ENCODE results near the gene FUT3.

The FUT3 gene

DNA sequence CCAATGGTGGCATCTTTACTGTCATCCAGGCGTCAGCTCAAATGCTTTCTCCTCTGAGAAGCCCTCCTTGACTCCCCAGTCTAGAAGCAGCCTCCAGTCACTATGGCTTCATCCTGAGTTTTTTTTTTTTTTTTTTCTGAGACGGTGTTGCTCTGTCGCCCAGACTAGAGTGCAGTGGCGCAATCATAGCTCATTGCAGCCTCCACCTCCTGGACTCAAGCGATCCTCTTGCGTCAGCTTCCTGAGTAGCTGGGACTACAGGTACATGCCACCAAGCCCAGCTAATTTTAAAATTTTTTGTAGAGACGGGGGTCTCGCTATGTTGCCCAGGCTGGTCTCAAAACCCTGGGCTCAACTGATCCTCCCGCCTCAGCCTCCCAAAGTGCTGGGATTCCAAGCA, 42.2 kb downstream of the FUT3 start:
- TF ChIP-seq CTCF (IDR thresholded peaks at IDR 0.05; ENCODE audit: insufficient read depth, low read depth, low read length, missing control alignments): no peak
- no peak overlapping the region for H3K4me3 ChIP-seq (ENCODE audit: low read depth, low read length)
- DNase-seq (ENCODE audit: low read depth): no peak

GRCh38 chr19:5808120-5808816, 43.0 kb downstream of the FUT3 start:
- no peak for DNase-seq (ENCODE audit: low read depth)
- no peak for TF ChIP-seq CTCF (IDR thresholded peaks at IDR 0.05; ENCODE audit: insufficient read depth, low read depth, low read length, missing control alignments)
- no peak overlapping the region for H3K4me3 ChIP-seq (ENCODE audit: low read depth, low read length)

GRCh38 chr19:5806905-5807304, 44.3 kb downstream of the FUT3 start:
- DNase-seq (ENCODE audit: low read depth): no peak
- H3K4me3 ChIP-seq (ENCODE audit: low read depth, low read length): no peak overlapping the region
- TF ChIP-seq CTCF (IDR thresholded peaks at IDR 0.05; ENCODE audit: insufficient read depth, low read depth, low read length, missing control alignments): no peak

DNA sequence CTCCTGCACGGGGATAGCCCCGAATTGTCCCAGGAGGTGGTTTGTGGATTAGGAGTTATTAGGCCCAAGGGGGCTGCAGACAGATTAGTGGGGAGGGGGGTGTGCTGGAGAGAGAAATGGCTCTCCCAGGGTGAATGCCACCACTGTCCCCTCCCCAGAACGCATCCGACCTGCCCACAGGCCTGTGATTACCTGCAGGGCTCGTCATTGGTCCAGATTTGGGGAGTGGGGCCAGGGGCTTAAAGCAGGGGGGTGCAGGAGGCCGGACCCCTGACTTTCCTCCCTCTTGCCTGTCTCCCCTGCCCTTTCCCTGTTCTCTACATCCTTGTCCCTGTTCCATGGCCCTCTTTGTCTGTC, 45.1 kb downstream of the FUT3 start:
- TF ChIP-seq CTCF (IDR thresholded peaks at IDR 0.05; ENCODE audit: insufficient read depth, low read depth, low read length, missing control alignments): no peak
- no peak for DNase-seq (ENCODE audit: low read depth)
- H3K4me3 ChIP-seq (ENCODE audit: low read depth, low read length): no peak overlapping the region

DNA sequence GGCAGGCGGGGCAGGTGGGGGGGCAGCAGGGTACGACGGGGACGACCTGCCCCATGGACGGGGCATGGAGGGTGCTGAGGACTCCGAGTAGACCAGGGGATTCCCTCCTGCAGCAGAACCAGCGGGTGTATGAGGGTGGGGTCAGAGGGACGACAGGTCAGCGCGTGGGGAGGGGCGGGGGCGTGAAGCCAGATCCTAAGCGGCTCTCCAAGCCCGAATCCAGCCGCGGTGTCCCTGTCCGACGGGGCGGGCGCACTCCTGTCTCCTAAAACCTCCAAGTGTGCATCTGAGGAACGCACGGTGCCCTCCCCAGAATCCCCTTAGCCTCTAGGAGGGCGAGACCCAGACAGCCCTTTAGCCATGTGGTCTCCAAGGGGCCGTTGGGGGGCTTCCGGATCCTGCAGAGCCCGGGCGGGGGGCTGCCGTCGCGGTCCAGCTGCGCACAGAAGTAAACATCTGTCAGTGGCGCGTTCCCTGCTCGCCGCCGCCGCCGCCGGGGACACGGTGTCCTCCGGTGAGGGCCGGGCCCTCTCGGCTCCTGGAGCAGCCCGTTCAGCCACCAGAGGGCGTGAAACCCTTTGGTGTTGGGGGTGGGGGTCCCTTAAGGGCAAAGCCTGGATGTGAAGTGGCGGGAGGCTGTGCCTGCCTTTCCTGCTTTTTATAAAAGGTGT, 45.7 kb downstream of the FUT3 start:
- peak; percentile 49 for TF ChIP-seq CTCF (IDR thresholded peaks at IDR 0.05; ENCODE audit: insufficient read depth, low read depth, low read length, missing control alignments)
- no peak for DNase-seq (ENCODE audit: low read depth)
- no peak overlapping the region for H3K4me3 ChIP-seq (ENCODE audit: low read depth, low read length)

- H3K4me3 ChIP-seq (ENCODE audit: low read depth, low read length): peak within 1 kb of the TSS; percentile 15
- DNase-seq (ENCODE audit: low read depth): no peak
- no peak for TF ChIP-seq CTCF (IDR thresholded peaks at IDR 0.05; ENCODE audit: insufficient read depth, low read depth, low read length, missing control alignments)
Measured at GRCh38 chr19:5804516-5805461, 46.5 kb downstream of the FUT3 start, which contains the start of gene NRTN. Gene NRTN, plus strand, starts transcription at chr19:5805067. Its CDS starts 19,099 bp downstream, at chr19:5824166.
